ENCODE data around the gene S100A11.

Gene S100A11

GRCh38 chr1:152035539-152036266, 1.1 kb downstream of the S100A11 start:
- no peaks in the 10 kb centered on the region for H3K9me3 ChIP-seq (ENCODE audit: insufficient read depth, low read length)
- peak overlapping the region; percentile 30 for H3K9ac ChIP-seq (ENCODE audit: low read length)
- no peaks in the 10 kb centered on the region for H3K79me2 ChIP-seq (ENCODE audit: insufficient read depth, low read length)
- peak overlapping the region; percentile 55 for H3K4me2 ChIP-seq (ENCODE audit: low read depth, low read length, poor library complexity, severe bottlenecking)
- no peaks in the 10 kb centered on the region for H3K36me3 ChIP-seq (ENCODE audit: low read length)
- H3K27ac ChIP-seq (ENCODE audit: low read depth, low read length) = peak overlapping the region; percentile 38; the same call in 1 of the 2 replicates
- TF ChIP-seq EZH2phosphoT487 (conservative IDR thresholded peaks at IDR 0.05; ENCODE audit: low read length) = no peak
- TF ChIP-seq, protein P1, sequence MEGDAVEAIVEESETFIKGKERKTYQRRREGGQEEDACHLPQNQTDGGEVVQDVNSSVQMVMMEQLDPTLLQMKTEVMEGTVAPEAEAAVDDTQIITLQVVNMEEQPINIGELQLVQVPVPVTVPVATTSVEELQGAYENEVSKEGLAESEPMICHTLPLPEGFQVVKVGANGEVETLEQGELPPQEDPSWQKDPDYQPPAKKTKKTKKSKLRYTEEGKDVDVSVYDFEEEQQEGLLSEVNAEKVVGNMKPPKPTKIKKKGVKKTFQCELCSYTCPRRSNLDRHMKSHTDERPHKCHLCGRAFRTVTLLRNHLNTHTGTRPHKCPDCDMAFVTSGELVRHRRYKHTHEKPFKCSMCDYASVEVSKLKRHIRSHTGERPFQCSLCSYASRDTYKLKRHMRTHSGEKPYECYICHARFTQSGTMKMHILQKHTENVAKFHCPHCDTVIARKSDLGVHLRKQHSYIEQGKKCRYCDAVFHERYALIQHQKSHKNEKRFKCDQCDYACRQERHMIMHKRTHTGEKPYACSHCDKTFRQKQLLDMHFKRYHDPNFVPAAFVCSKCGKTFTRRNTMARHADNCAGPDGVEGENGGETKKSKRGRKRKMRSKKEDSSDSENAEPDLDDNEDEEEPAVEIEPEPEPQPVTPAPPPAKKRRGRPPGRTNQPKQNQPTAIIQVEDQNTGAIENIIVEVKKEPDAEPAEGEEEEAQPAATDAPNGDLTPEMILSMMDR (IDR thresholded peaks at IDR 0.05; ENCODE audit: insufficient read depth, low read length, poor library complexity, severe bottlenecking) = no peak
- H3K9me2 ChIP-seq (replicated peaks; ENCODE audit: insufficient read depth, low read length) = no peaks in the 10 kb centered on the region
- H3K4me3 ChIP-seq (ENCODE audit: insufficient read depth, low read length, poor library complexity, severe bottlenecking) = peak overlapping the region; percentile 23
- H4K20me1 ChIP-seq (ENCODE audit: low read depth, low read length) = no peaks in the 10 kb centered on the region
- peak overlapping the region; percentile 93 for H2AFZ ChIP-seq (ENCODE audit: low read depth, low read length, severe bottlenecking)
- H3F3A ChIP-seq (ENCODE audit: insufficient read depth) = no peaks in the 10 kb centered on the region
- H3K27me3 ChIP-seq (ENCODE audit: low read length) = no peaks in the 10 kb centered on the region

- Histone ChIP-seq H3K9me2 (replicated peaks; ENCODE audit: insufficient read depth, low read length) (no peaks in the 10 kb centered on the region), H3K36me3 (ENCODE audit: low read length) (no peaks in the 10 kb centered on the region), H3K9me3 (ENCODE audit: insufficient read depth, low read length) (no peaks in the 10 kb centered on the region), H3K9ac (ENCODE audit: low read length) (no peak overlapping the region), H3F3A (ENCODE audit: insufficient read depth) (no peaks in the 10 kb centered on the region), H3K79me2 (ENCODE audit: insufficient read depth, low read length) (no peaks in the 10 kb centered on the region), H3K4me2 (ENCODE audit: low read depth, low read length, poor library complexity, severe bottlenecking) (peak overlapping the region; percentile 55), H3K4me3 (ENCODE audit: insufficient read depth, low read length, poor library complexity, severe bottlenecking) (no peak overlapping the region), H3K27ac (ENCODE audit: low read depth, low read length) (peak overlapping the region; percentile 38; the same call in 1 of the 2 replicates), H3K27me3 (ENCODE audit: low read length) (no peaks in the 10 kb centered on the region), H2AFZ (ENCODE audit: low read depth, low read length, severe bottlenecking) (peak overlapping the region; percentile 93), H4K20me1 (ENCODE audit: low read depth, low read length) (no peaks in the 10 kb centered on the region)
- no peak for TF ChIP-seq EZH2phosphoT487 (conservative IDR thresholded peaks at IDR 0.05; ENCODE audit: low read length)
- TF ChIP-seq, protein P1 (IDR thresholded peaks at IDR 0.05; ENCODE audit: insufficient read depth, low read length, poor library complexity, severe bottlenecking) = peak; percentile 61
Measured at GRCh38 chr1:152034654-152035538, 1.9 kb downstream of the S100A11 start.

DNA sequence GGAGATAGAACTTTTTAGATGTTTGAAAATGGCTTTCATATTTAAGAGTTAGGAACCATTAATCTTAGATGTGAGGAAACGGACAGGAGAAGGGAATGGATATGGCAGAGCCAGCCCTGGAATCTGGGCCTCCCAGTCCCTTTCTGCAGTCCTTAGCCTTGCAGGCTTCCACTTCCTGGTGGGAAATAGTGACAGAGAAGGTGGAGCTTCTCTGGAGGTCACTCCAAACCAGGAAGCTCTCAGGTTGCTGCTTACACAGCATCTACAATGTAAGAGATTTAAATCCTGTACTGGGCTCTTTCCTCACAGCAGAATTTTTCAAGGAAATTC, 2.5 kb downstream of the S100A11 start:
- H3K36me3 ChIP-seq (ENCODE audit: low read length) = no peaks in the 10 kb centered on the region
- no peaks in the 10 kb centered on the region for H3K27me3 ChIP-seq (ENCODE audit: low read length)
- H3K9me3 ChIP-seq (ENCODE audit: insufficient read depth, low read length) = no peaks in the 10 kb centered on the region
- no peak overlapping the region for H3K9ac ChIP-seq (ENCODE audit: low read length)
- peak overlapping the region; percentile 55 for H3K4me2 ChIP-seq (ENCODE audit: low read depth, low read length, poor library complexity, severe bottlenecking)
- no peaks in the 10 kb centered on the region for H3K9me2 ChIP-seq (replicated peaks; ENCODE audit: insufficient read depth, low read length)
- TF ChIP-seq, protein P1 (IDR thresholded peaks at IDR 0.05; ENCODE audit: insufficient read depth, low read length, poor library complexity, severe bottlenecking) = no peak
- TF ChIP-seq EZH2phosphoT487 (conservative IDR thresholded peaks at IDR 0.05; ENCODE audit: low read length) = no peak
- no peak overlapping the region for H3K4me3 ChIP-seq (ENCODE audit: insufficient read depth, low read length, poor library complexity, severe bottlenecking)
- no peak overlapping the region for H3K27ac ChIP-seq (ENCODE audit: low read depth, low read length)
- H4K20me1 ChIP-seq (ENCODE audit: low read depth, low read length) = no peaks in the 10 kb centered on the region
- H2AFZ ChIP-seq (ENCODE audit: low read depth, low read length, severe bottlenecking) = peak overlapping the region; percentile 93
- H3K79me2 ChIP-seq (ENCODE audit: insufficient read depth, low read length) = no peaks in the 10 kb centered on the region
- H3F3A ChIP-seq (ENCODE audit: insufficient read depth) = no peaks in the 10 kb centered on the region

Data from SU-DHL-6 (cell line).